ENCODE results near the gene APOF.
"Not testable (repeated sequence)": the region's sequence is repeated elsewhere in the genome, so short reads cannot be mapped to it uniquely, and the experiment has no call there.

Gene APOF

GRCh38 chr12:56330936-56331490 lies 31.6 kb downstream of the APOF start:
- DNase-seq, result no peak

- no peak for DNase-seq
Observed at GRCh38 chr12:56326533-56326932, 36.1 kb downstream of the APOF start.

- no peak for DNase-seq
Observed at GRCh38 chr12:56326126-56326525, 36.5 kb downstream of the APOF start.

- DNase-seq, result no peak
Observed at GRCh38 chr12:56324206-56324605, 38.5 kb downstream of the APOF start.

GRCh38 chr12:56321610-56322009 lies 41.0 kb downstream of the APOF start:
- not testable (repeated sequence) for DNase-seq

- DNase-seq, result no peak
Observed at GRCh38 chr12:56321027-56321426, 41.6 kb downstream of the APOF start.

- no peak for DNase-seq
Observed at GRCh38 chr12:56317675-56318074, 45.0 kb downstream of the APOF start.

- DNase-seq, result peak; percentile 94
Observed at GRCh38 chr12:56315622-56316473, 46.8 kb downstream of the APOF start, which contains the start of gene CNPY2. TSS of gene CNPY2 (minus strand) at chr12:56315988. CDS start at chr12:56315217, 771 bp downstream.

GRCh38 chr12:56315249-56315621 lies 47.4 kb downstream of the APOF start:
- no peak for DNase-seq

- DNase-seq, result no peak
Observed at GRCh38 chr12:56311003-56311402, 51.7 kb downstream of the APOF start.

Measured in T1000 (cell line).